SK-N-SH (cell line): Measurements from ENCODE around the gene ITSN2. TPM values are rescaled to one million over a fixed set of nuclear protein-coding genes. Genes with fewer than 3 reads are reported as not detected.

Experiments used
- CTCF ChIA-PET: fragments of 300-600, 350-600 bp; formaldehyde crosslinking; extraction: SDS; loops from one replicate; lab custom pipeline; 2021; lab: Yijun Ruan, JAX
- POLR2A ChIA-PET: fragments of 350-600 bp; sonication (Branson Sonifier 250); formaldehyde crosslinking; extraction: SDS; loops from one replicate; lab custom pipeline; 2020; ENCODE audit warnings: antibody characterized with exemption, inconsistent platforms; lab: Yijun Ruan, JAX
- DNase-seq: peaks from one replicate; pipeline ENCODE4 v3.0.0; 2012
- H2AFZ ChIP-seq: fragments of 200-600 bp; sonication (generic); 2 replicates; pipeline ENCODE4 v1.8.1; 2016; ENCODE audit warnings: antibody characterized with exemption, mild to moderate bottlenecking, low read depth
- H3F3A ChIP-seq: fragments of 200-600 bp; sonication (generic); replicated peaks from 2 replicates; pipeline ENCODE3; 2016; ENCODE audit warnings: antibody characterized with exemption, mild to moderate bottlenecking; ENCODE audit not compliant: insufficient read depth
- H3K27ac ChIP-seq, 2 experiments: fragments of 200-500 bp in 1 of 2; fragments of 200-600 bp in 1 of 2; sonication (Bioruptor generic) in 1 of 2; sonication (generic), shearing (Covaris generic) in 1 of 2; 2 replicates each; pipeline versions ENCODE4 v1.5.1 to v1.6.1; 2014 to 2016; ENCODE audit warnings: low read depth in 2 of 2, inconsistent platforms in 1 of 2, low read length in 1 of 2, mild to moderate bottlenecking in 1 of 2, mixed read lengths in 1 of 2
- H3K27me3 ChIP-seq: fragments of 200-600 bp; sonication (generic), shearing (Covaris generic); 2 replicates; pipeline ENCODE4 v1.6.1; 2016; ENCODE audit warnings: mixed run types; ENCODE audit not compliant: insufficient read depth
- H3K36me3 ChIP-seq, 2 experiments: fragments of 200-500 bp in 1 of 2; fragments of 200-600 bp in 1 of 2; sonication (Bioruptor generic) in 1 of 2; sonication (generic) in 1 of 2; replicated peaks in 1 of 2; 2 replicates each; pipeline versions ENCODE3 to v1.5.1; 2014 to 2016; ENCODE audit warnings: low read length in 1 of 2, mild to moderate bottlenecking in 1 of 2; ENCODE audit not compliant: insufficient read depth in 2 of 2, control insufficient read depth in 1 of 2
- H3K4me1 ChIP-seq, 2 experiments: fragments of 200-500 bp in 1 of 2; fragments of 200-600 bp in 1 of 2; sonication (Bioruptor generic) in 1 of 2; sonication (generic), shearing (Covaris generic) in 1 of 2; 2 replicates each; pipeline versions ENCODE4 v1.5.1 to v1.6.1; 2014 to 2016; ENCODE audit warnings: low read depth in 1 of 2, low read length in 1 of 2, mixed run types in 1 of 2; ENCODE audit not compliant: insufficient read depth in 2 of 2, control insufficient read depth in 1 of 2
- H3K4me2 ChIP-seq: fragments of 200-600 bp; sonication (generic), shearing (Covaris generic); 2 replicates; pipeline ENCODE4 v1.6.1; 2017; ENCODE audit warnings: mixed run types
- H3K4me3 ChIP-seq, 2 experiments: fragments of 200-500 bp in 1 of 2; fragments of 200-600 bp in 1 of 2; sonication (Bioruptor generic) in 1 of 2; sonication (generic), shearing (Covaris generic) in 1 of 2; 2 replicates each; pipeline versions ENCODE4 v1.5.1 to v1.8.1; 2014 to 2016; ENCODE audit warnings: low read depth in 2 of 2, inconsistent platforms in 1 of 2, low read length in 1 of 2, mild to moderate bottlenecking in 1 of 2, mixed read lengths in 1 of 2, moderate library complexity in 1 of 2
- H3K79me2 ChIP-seq: fragments of 200-600 bp; sonication (generic); 2 replicates; pipeline ENCODE4 v1.8.1; 2017; ENCODE audit warnings: mild to moderate bottlenecking; ENCODE audit not compliant: insufficient read depth
- H3K9ac ChIP-seq: fragments of 200-600 bp; sonication (generic); 2 replicates; pipeline ENCODE4 v1.6.1; 2017; ENCODE audit warnings: mixed run types
- H3K9me2 ChIP-seq: fragments of 200-600 bp; sonication (generic); 2 replicates; pipeline ENCODE4 v1.6.1; 2017; ENCODE audit warnings: mixed run types
- H3K9me3 ChIP-seq: fragments of 200-600 bp; sonication (generic); 2 replicates; pipeline ENCODE4 v1.6.1; 2017; ENCODE audit warnings: mixed run types, mild to moderate bottlenecking, moderate library complexity
- H4K20me1 ChIP-seq: fragments of 200-600 bp; sonication (generic); 2 replicates; pipeline ENCODE4 v1.6.1; 2017; ENCODE audit warnings: mild to moderate bottlenecking, mixed run types; ENCODE audit not compliant: insufficient read depth
- CTCF ChIP-seq: fragments of 200-600 bp; sonication (generic); IDR thresholded peaks from 2 replicates; pipeline ENCODE4 v1.6.1; 2017; ENCODE audit warnings: antibody characterized with exemption, mild to moderate bottlenecking, moderate library complexity
- ELF1 ChIP-seq: IDR thresholded peaks from 2 replicates; pipeline ENCODE4 v1.4.0; 2012
- FOXJ3 ChIP-seq: sonication (generic); formaldehyde crosslinking; IDR thresholded peaks from 2 replicates; pipeline ENCODE4 v1.5.1; 2020; ENCODE audit warnings: mild to moderate bottlenecking, missing genetic modification reagents
- IRF3 ChIP-seq: fragments of 150-350 bp; IDR thresholded peaks from 2 replicates; pipeline ENCODE4 v1.6.1; 2016; ENCODE audit warnings: mild to moderate bottlenecking, low read depth, low read length
- JUND ChIP-seq: IDR thresholded peaks from 2 replicates; pipeline ENCODE4 v1.4.0; 2012
- MEF2A ChIP-seq: IDR thresholded peaks from 2 replicates; pipeline ENCODE4 v1.4.0; 2012; ENCODE audit warnings: low read depth, borderline replicate concordance
- NRF1 ChIP-seq: IDR thresholded peaks from 2 replicates; pipeline ENCODE4 v1.6.1; 2012; ENCODE audit warnings: low read depth, mild to moderate bottlenecking, low read length
- REST ChIP-seq: IDR thresholded peaks from 2 replicates; pipeline ENCODE4 v1.6.1; 2012; ENCODE audit warnings: mild to moderate bottlenecking, low read depth, low read length, moderate library complexity
- ZBTB33 ChIP-seq: IDR thresholded peaks from 2 replicates; pipeline ENCODE4 v1.4.0; 2012; ENCODE audit warnings: low read depth, borderline replicate concordance
- WGBS: methylation state at CpG from one replicate; pipeline ENCODE4 v1.1.6; 2017; ENCODE audit warnings: low lambda C conversion rate; 5-methylcytosine and 5-hydroxymethylcytosine counted together
- polyA plus RNA-seq, 3 experiments: library from polyadenylated mRNA; depleted of rRNA; stranded (reverse); fragments of >200 nt; gene quantifications; 2 replicates each; pipeline ENCODE4 v1.2.3, GENCODE V29; 2012

The ITSN2 gene
- polyA plus RNA-seq, 1 of the 3 experiments (the other 2 are of a cell fraction): 11.9 TPM

- POLR2A ChIA-PET: no interaction called here
Observed at GRCh38 chr2:24191848-24192247, 168.5 kb downstream of the ITSN2 start.

GRCh38 chr2:24191156-24191555 lies 169.2 kb downstream of the ITSN2 start:
- ChIA-PET POLR2A (no interaction called here), CTCF (interaction anchor here (0.9 to 1.7 kb wide), 3 partner anchors 15 to 27 kb away, joined by 3 to 6 read pairs (median 4); no protein-coding TSS in a partner anchor)
- H3F3A ChIP-seq: no peaks in the 10 kb centered on the region
- TF ChIP-seq NRF1: no peak
- TF ChIP-seq IRF3: no peak
- TF ChIP-seq ELF1: no peak
- TF ChIP-seq REST: no peak
- no peak for TF ChIP-seq CTCF
- no peak for TF ChIP-seq JUND
- H3K9me2 ChIP-seq: no peaks in the 10 kb centered on the region
- no peaks in the 10 kb centered on the region for H3K4me1 ChIP-seq
- H3K36me3 ChIP-seq: no peaks in the 10 kb centered on the region
- no peak overlapping the region for H3K9ac ChIP-seq
- H3K4me2 ChIP-seq: no peak overlapping the region
- DNase-seq: no peak
- H2AFZ ChIP-seq: no peak overlapping the region
- H4K20me1 ChIP-seq: no peaks in the 10 kb centered on the region
- H3K79me2 ChIP-seq: no peaks in the 10 kb centered on the region
- WGBS: 85% methylated on average over 9 of the region's 9 CpGs
- no peaks in the 10 kb centered on the region for H3K27me3 ChIP-seq
- H3K4me3 ChIP-seq: no peak overlapping the region
- H3K9me3 ChIP-seq: no peaks in the 10 kb centered on the region
- H3K27ac ChIP-seq: no peak overlapping the region

More at GRCh38 chr2:24191848-24192247, 168.5 kb downstream of the ITSN2 start:
- H3K9ac ChIP-seq: no peak overlapping the region
- H4K20me1 ChIP-seq: no peaks in the 10 kb centered on the region
- H3K4me1 ChIP-seq: no peaks in the 10 kb centered on the region
- no peaks in the 10 kb centered on the region for H3K9me2 ChIP-seq
- TF ChIP-seq MEF2A (no peak), FOXJ3 (CRISPR knock-in tag) (no peak), ZBTB33 (no peak)
- H3K79me2 ChIP-seq: no peaks in the 10 kb centered on the region
- no peaks in the 10 kb centered on the region for H3F3A ChIP-seq
- no peak overlapping the region for H2AFZ ChIP-seq
- H3K4me3 ChIP-seq: no peak overlapping the region
- no peaks in the 10 kb centered on the region for H3K27me3 ChIP-seq
- H3K27ac ChIP-seq: no peak overlapping the region
- WGBS: 76% methylated on average over 5 of the region's 5 CpGs
- no peak overlapping the region for H3K4me2 ChIP-seq
- no peak for DNase-seq
- CTCF ChIA-PET: interaction anchor here (1.7 kb wide), 1 partner anchor 26 kb away, joined by 4 read pairs; no protein-coding TSS in a partner anchor
- no peaks in the 10 kb centered on the region for H3K9me3 ChIP-seq
- H3K36me3 ChIP-seq: no peaks in the 10 kb centered on the region
